GM18858 (cell line): ENCODE measurements around the gene EDEM3.
"Not testable (repeated sequence)": the region's sequence is repeated elsewhere in the genome, so short reads cannot be mapped to it uniquely, and the experiment has no call there.

Experiments used
- ATAC-seq: cut with Tn5 transposase; IDR thresholded peaks from one replicate; pipeline ENCODE4 v1.9.1; 2021; ENCODE audit not compliant: unreplicated experiment

Gene EDEM3

GRCh38 chr1:184739796-184740195, 14.9 kb downstream of the EDEM3 start:
- no peak for ATAC-seq

- no peak for ATAC-seq
Measured at GRCh38 chr1:184739070-184739469, 15.6 kb downstream of the EDEM3 start.

DNA sequence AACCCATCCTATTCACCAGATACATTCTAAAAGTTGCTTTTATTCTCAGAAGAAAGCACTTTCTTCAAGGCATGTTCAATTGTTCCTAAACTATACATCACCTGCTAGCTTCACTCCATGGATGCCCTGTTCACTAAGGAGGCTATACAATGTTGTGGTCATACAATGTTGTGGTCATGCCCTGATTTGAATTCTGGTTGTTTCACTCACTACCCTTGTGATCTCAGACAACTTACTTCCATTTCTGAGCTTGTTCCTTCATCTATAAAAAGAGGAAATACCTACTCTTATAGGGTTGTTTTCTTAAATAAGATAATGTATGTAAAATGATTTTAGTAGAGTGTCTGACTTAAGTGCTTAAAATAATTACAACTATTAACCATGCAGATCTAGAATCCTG, 19.7 kb downstream of the EDEM3 start:
- ATAC-seq = peak; percentile 72

DNA sequence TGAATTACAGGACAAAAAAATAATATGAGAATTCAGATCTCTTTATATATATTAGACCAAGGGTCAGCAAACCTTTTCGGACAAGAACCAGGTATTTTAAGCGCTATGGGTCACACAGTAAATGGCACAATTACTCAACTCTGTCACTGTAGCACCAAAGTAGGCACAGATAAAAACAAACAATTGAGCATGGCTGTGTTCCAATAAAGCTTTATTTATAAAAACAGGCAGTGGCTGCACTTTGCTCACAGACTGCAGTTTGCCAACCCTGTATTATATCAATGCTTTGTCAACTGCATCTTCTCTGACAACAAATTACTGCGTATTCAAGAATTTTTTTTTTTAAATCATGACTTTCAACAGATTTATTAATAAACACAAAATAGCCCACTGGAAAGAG, 29.8 kb downstream of the EDEM3 start:
- ATAC-seq = no peak

DNA sequence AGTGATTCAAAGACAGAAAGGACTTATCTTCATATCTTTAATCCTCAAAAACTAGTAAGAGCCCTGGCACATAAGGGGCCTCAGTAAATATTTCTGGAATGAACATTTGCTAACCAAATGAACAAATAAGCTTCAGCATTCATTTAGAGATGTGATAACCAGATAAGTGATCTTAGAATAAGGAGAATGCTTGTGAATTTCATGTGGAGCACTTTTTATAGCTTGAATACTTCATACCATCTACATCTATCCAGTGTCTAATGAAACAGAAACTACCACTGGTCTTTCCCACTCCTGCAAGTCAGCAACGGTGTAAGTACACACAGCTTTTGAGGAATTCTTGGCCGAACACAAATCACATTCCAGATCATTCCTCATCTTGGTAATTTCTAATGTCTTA, 38.5 kb downstream of the EDEM3 start:
- no peak for ATAC-seq

DNA sequence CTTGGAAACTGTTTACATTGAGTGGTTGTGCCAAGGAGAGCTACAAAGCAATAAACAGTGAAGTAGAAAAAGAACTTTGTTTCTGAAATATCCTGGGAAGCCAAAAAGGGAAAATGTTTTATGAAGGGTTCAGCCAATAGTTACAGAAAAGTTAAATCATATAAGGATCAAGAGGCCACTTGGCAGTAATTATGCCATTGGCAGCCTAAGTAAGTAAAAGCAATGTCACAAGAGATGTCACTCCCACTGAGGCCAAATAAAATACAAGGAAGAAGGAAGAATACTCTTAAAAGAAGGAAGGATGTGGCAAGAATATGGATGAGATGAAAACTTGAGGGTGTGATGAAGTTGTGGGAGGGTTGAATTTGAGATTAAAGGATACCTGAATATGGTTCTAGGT, 45.2 kb downstream of the EDEM3 start:
- no peak for ATAC-seq

DNA sequence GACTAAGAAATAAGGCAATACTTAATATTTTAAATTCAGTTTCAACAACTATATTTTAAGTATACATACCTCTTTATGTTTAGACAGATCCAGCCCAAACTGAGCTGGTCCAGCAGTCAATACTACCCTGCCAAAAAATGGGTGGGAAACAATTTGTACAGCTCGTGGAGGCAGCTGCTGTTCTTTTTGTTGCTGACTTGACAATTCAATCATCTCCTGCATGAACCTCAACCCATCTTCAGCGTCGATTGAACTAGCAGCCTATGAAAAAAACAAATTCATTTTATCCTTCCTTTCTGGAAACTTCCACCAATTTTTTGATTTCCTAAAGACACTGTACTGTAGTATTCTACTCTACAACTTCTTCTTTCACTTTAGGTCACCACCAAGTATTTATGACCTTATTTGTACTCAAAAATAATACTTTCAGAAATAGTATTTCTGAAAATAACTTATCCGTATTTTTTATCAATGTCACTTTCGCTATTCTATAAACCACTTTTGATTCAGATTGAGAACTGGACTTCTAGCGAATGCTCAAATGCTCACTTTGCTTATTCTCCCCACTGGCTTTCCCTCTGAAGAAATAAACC, 46.5 kb downstream of the EDEM3 start:
- ATAC-seq = peak; percentile 57

DNA sequence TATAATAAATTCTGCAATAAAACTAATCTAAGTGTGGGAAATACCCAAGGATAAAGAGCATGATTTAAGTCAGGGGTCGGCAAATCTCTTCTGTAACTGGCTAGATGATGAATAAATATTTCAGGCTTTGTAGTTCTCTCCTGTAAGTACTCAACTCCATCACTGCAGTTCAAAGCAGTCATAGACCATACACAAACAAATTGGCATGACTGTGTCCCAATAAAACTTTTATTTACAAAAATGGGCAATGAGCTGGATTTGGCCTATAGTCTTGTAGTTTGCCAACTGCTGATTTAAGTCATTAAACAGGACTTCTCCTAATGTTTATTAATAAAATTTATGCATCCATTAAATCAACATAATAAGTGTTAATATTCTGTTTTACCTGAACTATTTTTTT, 49.4 kb downstream of the EDEM3 start:
- no peak for ATAC-seq

DNA sequence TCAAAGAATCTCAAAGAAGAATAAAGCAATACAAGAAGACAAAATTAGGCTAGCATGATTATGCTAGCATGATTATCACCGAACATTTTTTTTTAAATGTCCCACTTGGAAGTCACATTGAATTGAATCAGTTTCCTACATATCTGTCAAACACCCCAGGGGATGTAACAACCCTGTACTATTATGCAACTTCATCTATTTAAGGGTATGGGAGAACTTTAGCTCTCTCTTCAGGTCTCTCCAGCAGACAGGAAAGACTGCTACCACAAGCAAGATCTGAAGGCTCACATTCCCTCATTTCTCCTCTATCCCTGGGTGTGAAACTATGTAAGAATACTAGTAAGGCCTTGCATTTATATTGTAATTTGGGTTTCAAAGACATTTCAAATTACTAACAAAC, 52.8 kb downstream of the EDEM3 start:
- no peak for ATAC-seq

DNA sequence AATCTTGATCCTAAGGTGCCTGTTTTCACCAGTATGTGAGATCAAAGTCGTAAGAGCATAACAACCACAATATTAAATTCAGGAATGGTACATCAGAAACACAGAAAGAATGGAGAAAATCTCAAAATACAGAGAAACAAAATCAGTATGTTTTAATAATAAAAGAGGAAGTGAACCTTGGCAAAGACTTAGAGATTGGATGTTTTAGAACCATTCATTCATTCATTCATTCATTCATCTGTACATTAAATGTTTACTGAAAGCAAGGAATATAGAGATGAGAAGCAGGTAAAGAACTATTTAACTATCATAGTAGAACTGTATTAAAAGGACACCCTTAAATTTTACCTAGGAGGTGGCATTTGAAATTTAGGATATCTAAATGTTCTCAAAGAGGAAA, 55.7 kb downstream of the EDEM3 start:
- ATAC-seq = no peak

GRCh38 chr1:184698016-184698415, 56.6 kb downstream of the EDEM3 start:
- no peak for ATAC-seq

DNA sequence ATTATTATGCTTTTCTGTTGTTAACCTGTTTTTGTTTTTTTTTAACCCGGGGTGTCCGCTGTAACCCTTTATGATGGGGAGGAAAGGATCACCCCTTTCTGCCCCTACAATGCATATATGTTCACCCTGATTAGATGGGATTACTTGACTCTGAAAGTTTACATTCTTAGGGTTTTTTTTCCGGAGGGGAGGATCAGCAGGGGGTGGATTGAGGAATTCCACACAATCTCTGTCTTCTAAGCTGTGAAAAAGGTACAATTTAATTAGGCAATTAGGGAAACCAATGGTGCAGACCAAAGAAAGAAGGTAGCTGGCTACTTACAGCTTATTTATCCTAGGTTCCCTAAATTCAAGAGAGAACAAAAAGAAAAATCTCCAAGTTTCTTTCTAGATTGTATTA, 58.3 kb downstream of the EDEM3 start:
- ATAC-seq = no peak

- no peak for ATAC-seq
Measured at GRCh38 chr1:184695023-184695422, 59.6 kb downstream of the EDEM3 start.

GRCh38 chr1:184693011-184693410, 61.6 kb downstream of the EDEM3 start:
- no peak for ATAC-seq

DNA sequence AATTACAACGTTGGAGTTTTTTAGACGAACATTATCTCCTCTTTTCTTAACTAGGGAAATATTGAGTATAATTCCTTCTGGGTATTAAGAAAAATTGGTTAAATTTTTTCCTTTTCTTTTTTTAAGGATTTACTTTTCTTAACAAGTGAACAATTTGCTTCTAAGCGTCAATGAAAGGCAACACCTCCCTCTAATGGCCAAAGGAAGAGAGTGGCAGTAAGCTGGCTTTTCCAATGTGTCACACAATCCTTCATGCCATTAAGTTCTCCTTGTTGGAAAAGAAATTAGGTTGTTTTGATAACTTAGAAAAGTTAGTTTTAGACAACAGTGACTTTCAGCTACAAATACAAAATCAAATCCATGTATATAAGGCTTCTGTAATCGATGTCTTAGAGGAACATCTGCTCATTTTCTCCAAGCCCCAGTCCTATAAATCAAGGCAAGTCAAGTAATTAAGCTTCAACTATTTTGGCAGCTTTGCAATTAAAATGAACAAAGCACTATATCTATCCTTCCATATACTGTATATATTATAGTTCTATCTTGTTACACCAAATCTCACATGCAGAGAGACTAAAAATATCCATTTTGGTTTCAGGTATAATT, 62.8 kb downstream of the EDEM3 start:
- no peak for ATAC-seq

- ATAC-seq = no peak
Measured at GRCh38 chr1:184686540-184686939, 68.1 kb downstream of the EDEM3 start.

DNA sequence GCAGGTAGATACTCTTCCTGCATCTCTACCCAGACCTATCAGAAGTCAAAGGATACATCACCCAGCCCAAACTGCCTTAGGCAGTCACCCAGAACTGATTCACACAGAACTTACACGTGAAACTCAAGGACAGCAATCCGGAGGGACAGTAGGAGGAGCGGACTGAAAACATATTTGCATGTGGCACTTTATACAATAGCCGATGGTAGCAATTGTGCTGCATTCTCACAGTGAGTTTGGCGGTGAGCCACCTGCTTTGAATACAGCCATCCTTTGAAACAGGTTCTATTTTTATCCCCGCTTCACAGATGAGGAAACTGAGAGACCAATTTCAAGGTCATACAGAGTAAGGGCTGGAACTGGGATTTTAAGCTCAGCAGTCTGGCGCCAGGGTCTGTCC, 69.5 kb downstream of the EDEM3 start:
- peak; percentile 67 for ATAC-seq

DNA sequence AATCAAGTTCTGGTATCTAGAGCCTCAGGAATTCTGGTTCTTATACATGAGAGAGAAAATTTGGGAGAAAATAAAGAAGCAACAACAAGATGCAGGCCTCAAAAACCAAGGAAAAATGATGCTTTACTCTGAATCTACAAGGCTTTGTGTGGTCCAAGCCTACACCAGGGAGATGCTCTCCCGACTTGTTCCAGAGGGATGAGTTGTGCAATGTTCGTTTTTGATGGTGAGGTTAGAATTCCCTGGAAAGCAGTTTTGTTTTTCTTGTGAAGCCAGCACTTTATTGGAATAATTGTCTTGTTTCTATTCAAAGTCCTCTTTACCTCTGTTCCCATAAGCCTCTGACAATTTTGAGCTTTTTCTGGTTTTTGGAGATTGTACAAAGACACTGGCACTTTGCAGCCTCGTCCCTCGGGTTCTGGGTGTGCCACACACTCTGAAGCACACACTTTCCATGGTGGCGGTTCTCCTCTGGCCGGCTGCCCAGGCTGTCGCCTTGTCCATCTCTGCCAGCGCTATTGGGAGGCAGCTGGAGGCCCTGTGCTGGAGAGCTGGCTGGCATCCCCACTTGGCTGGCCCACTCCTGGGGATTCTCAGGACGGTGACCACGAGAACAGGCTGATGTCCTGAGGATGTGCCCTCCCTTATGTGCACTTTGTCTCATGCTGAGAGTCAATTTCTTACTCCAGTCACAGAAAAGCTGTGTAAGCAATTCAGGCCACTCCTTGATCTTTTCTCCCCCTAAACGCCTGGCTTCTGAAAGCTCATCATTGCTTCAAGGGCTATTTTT, 70.2 kb downstream of the EDEM3 start:
- ATAC-seq = no peak

DNA sequence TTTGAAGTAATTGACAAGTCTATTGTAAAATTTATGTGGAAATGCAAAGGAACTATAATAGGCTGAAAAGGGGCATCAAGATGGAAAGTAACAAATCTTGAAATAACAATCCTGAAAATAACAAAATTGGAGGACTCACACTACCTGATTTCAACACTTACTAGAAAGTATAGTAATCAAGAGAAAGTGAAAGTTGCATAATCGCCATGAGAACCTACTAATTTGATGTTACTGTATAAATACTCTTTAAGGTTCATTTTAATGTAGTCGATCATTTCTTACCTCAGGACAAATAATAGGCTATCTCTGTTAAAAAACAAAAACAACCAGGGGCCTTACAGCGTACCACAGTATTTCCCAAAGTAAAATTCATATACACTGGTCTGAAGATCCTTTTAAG, 71.7 kb downstream of the EDEM3 start:
- ATAC-seq = no peak

- not testable (repeated sequence) for ATAC-seq
Measured at GRCh38 chr1:184680611-184681225, 73.9 kb downstream of the EDEM3 start.

DNA sequence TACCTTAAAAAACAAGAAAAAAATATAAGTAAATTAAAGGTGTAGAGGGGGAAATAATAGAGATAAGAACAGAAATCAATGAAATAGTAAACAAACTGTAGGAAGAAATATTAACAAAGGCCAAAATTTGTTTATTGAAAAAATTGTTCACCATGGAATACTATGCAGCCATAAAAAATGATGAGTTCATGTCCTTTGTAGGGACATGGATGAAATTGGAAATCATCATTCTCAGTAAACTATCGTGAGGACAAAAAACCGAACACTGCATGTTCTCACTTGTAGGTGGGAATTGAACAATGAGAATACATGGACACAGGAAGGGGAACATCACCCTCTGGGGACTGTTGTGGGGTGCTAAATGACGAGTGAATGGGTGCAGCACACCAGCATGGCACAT, 75.2 kb downstream of the EDEM3 start:
- not testable (repeated sequence) for ATAC-seq

GRCh38 chr1:184677344-184677743, 77.3 kb downstream of the EDEM3 start:
- ATAC-seq = no peak
